CD4-positive, alpha-beta T cell treated with Interleukin-15 for 1 hour (primary cell): Measurements from ENCODE around the gene RAB8B.
"Not testable (repeated sequence)": the region's sequence is repeated elsewhere in the genome, so short reads cannot be mapped to it uniquely, and the experiment has no call there.

Source experiments
- DNase-seq: peaks from one replicate; pipeline ENCODE4 v3.0.0-alpha.2; 2020

Gene RAB8B

GRCh38 chr15:63210151-63211091 lies 21.0 kb downstream of the RAB8B start:
- DNase-seq = no peak

- no peak for DNase-seq
Observed at GRCh38 chr15:63211092-63211490, 21.7 kb downstream of the RAB8B start.

GRCh38 chr15:63211549-63211948 lies 22.1 kb downstream of the RAB8B start:
- no peak for DNase-seq

GRCh38 chr15:63212050-63213004 lies 22.9 kb downstream of the RAB8B start:
- no peak for DNase-seq

GRCh38 chr15:63218100-63218808 lies 28.8 kb downstream of the RAB8B start:
- DNase-seq = no peak

- no peak for DNase-seq
Observed at GRCh38 chr15:63219196-63219710, 29.8 kb downstream of the RAB8B start.

GRCh38 chr15:63221346-63221745 lies 31.9 kb downstream of the RAB8B start:
- no peak for DNase-seq

- DNase-seq = no peak
Observed at GRCh38 chr15:63223463-63223862, 34.1 kb downstream of the RAB8B start.

- DNase-seq = no peak
Observed at GRCh38 chr15:63225381-63225780, 36.0 kb downstream of the RAB8B start.

GRCh38 chr15:63226155-63226883 lies 36.9 kb downstream of the RAB8B start:
- DNase-seq = no peak

- no peak for DNase-seq
Observed at GRCh38 chr15:63226966-63227401, 37.6 kb downstream of the RAB8B start.

GRCh38 chr15:63227689-63228088 lies 38.3 kb downstream of the RAB8B start:
- DNase-seq = no peak

GRCh38 chr15:63231206-63231605 lies 41.8 kb downstream of the RAB8B start:
- no peak for DNase-seq

- no peak for DNase-seq
Observed at GRCh38 chr15:63231706-63232105, 42.3 kb downstream of the RAB8B start.

GRCh38 chr15:63232405-63232804 lies 43.0 kb downstream of the RAB8B start:
- no peak for DNase-seq

- DNase-seq = no peak
Observed at GRCh38 chr15:63232943-63233342, 43.5 kb downstream of the RAB8B start.

- no peak for DNase-seq
Observed at GRCh38 chr15:63233667-63234423, 44.4 kb downstream of the RAB8B start.

- DNase-seq = no peak
Observed at GRCh38 chr15:63234451-63234870, 45.1 kb downstream of the RAB8B start.

GRCh38 chr15:63236272-63236671 lies 46.9 kb downstream of the RAB8B start:
- DNase-seq = no peak

- not testable (repeated sequence) for DNase-seq
Observed at GRCh38 chr15:63237086-63237485, 47.7 kb downstream of the RAB8B start.

GRCh38 chr15:63238171-63238570 lies 48.8 kb downstream of the RAB8B start:
- no peak for DNase-seq
